ENCODE measurements around the gene HCN1.

The HCN1 gene

GRCh38 chr5:45609661-45610060 is 86.5 kb downstream of the HCN1 start:
- ChIA-PET CTCF (interaction anchor here (0.7 kb wide), 1 partner anchor 42 kb away, joined by 3 read pairs; no protein-coding TSS in a partner anchor), POLR2A (no interaction called here)
- Histone ChIP-seq H3K4me1 (ENCODE audit: control insufficient read depth, insufficient read depth, low read length) (no peaks in the 10 kb centered on the region), H3K27ac (ENCODE audit: extremely low read depth, low read depth, low read length) (no peak overlapping the region), H3K36me3 (ENCODE audit: control insufficient read depth in 2 of 2, insufficient read depth in 1 of 2, low read length in 2 of 2) (no peaks in the 10 kb centered on the region), H3K9me3 (ENCODE audit: control insufficient read depth, insufficient read depth, low read depth, low read length) (no peaks in the 10 kb centered on the region), H3K4me3 (ENCODE audit: low read depth, low read length) (no peak overlapping the region)
- TF ChIP-seq ZFP41 (tag by site-specific recombination; IDR thresholded peaks at IDR 0.05; ENCODE audit: borderline replicate concordance) (no peak), PRDM4 (tag by site-specific recombination; IDR thresholded peaks at IDR 0.05) (no peak), ZBTB49 (tag by site-specific recombination; IDR thresholded peaks at IDR 0.05; ENCODE audit: low read depth) (no peak), ZNF791 (tag by site-specific recombination; IDR thresholded peaks at IDR 0.05) (no peak), TCF7L2 (IDR thresholded peaks at IDR 0.05; ENCODE audit: borderline replicate concordance, low read depth, low read length) (no peak), ZBTB21 (tag by site-specific recombination; IDR thresholded peaks at IDR 0.05) (no peak), ZNF449 (tag by site-specific recombination; IDR thresholded peaks at IDR 0.05) (no peak), ZNF521 (tag by site-specific recombination; IDR thresholded peaks at IDR 0.05) (no peak), HOXD13 (CRISPR knock-in tag; IDR thresholded peaks at IDR 0.05; ENCODE audit: borderline replicate concordance) (no peak), ZBTB20 (tag by site-specific recombination; IDR thresholded peaks at IDR 0.05) (no peak), ZNF274 (IDR thresholded peaks at IDR 0.05; ENCODE audit: low read length) (no peak), ZNF274 (tag by site-specific recombination; IDR thresholded peaks at IDR 0.05; ENCODE audit: borderline replicate concordance) (no peak), TSHZ1 (tag by site-specific recombination; IDR thresholded peaks at IDR 0.05; ENCODE audit: borderline replicate concordance) (no peak), ZNF776 (tag by site-specific recombination; IDR thresholded peaks at IDR 0.05; ENCODE audit: borderline replicate concordance) (no peak), ZNF518A (tag by site-specific recombination; conservative IDR thresholded peaks at IDR 0.05; ENCODE audit: low read depth) (no peak), ZNF488 (tag by site-specific recombination; IDR thresholded peaks at IDR 0.05) (no peak), ZNF654 (tag by site-specific recombination; IDR thresholded peaks at IDR 0.05; ENCODE audit: low read depth) (no peak), ZXDB (tag by site-specific recombination; IDR thresholded peaks at IDR 0.05) (no peak), ZNF302 (tag by site-specific recombination; IDR thresholded peaks at IDR 0.05; ENCODE audit: low read depth) (no peak), ZNF24 (tag by site-specific recombination; IDR thresholded peaks at IDR 0.05) (no peak), ZNF362 (tag by site-specific recombination; IDR thresholded peaks at IDR 0.05) (no peak)
